Thyroid gland (tissue), 4 donors: Measurements from ENCODE around the gene DSTN.
A peak's percentile ranks its signal among the peaks of the same experiment; 100 is the strongest.

Experiments used
- CTCF ChIP-seq, 6 experiments: fragments of 200-600 bp in 3 of 6; fragments of 450-650 bp in 3 of 6; sonication (generic) in 3 of 6; IDR thresholded peaks; one replicate each; pipeline ENCODE4 v1.5.1; 2016 to 2019; ENCODE audit warnings: antibody characterized with exemption in 6 of 6, mild to moderate bottlenecking in 2 of 6, inconsistent platforms in 1 of 6, moderate library complexity in 1 of 6
- POLR2A ChIP-seq, 2 donors: fragments of 450-650 bp; IDR thresholded peaks; one replicate each; pipeline ENCODE4 v1.6.1; 2017; ENCODE audit warnings: antibody characterized with exemption in 2 of 2, mild to moderate bottlenecking in 2 of 2, moderate library complexity in 1 of 2

GRCh38 chr20:17536944-17537444, 32.9 kb upstream of the DSTN start:
- TF ChIP-seq CTCF (IDR thresholded peaks at IDR 0.05) (peak; percentile 85 to 100 (median 95)), POLR2A (IDR thresholded peaks at IDR 0.05) (peak in 1 of 2 donors; percentile 23)
